Measurements from ENCODE around the gene KATNAL1.

The KATNAL1 gene

GRCh38 chr13:30256713-30257467 lies 50.5 kb downstream of the KATNAL1 start:
- no peak for DNase-seq (ENCODE audit: extremely low read depth, low read depth)
- no peak for TF ChIP-seq CTCF (IDR thresholded peaks at IDR 0.05; ENCODE audit: low read depth, low read length, missing control alignments)
- no peak overlapping the region for H3K4me3 ChIP-seq (replicated peaks; ENCODE audit: low read depth, low read length)

GRCh38 chr13:30255696-30256095 lies 51.7 kb downstream of the KATNAL1 start:
- TF ChIP-seq CTCF (IDR thresholded peaks at IDR 0.05; ENCODE audit: low read depth, low read length, missing control alignments) = no peak
- DNase-seq (ENCODE audit: extremely low read depth, low read depth) = no peak

GRCh38 chr13:30253830-30254229 lies 53.5 kb downstream of the KATNAL1 start:
- no peak overlapping the region for H3K4me3 ChIP-seq (replicated peaks; ENCODE audit: low read depth, low read length)
- TF ChIP-seq CTCF (IDR thresholded peaks at IDR 0.05; ENCODE audit: low read depth, low read length, missing control alignments) = no peak
- DNase-seq (ENCODE audit: extremely low read depth, low read depth) = no peak

More at GRCh38 chr13:30255696-30256095, 51.7 kb downstream of the KATNAL1 start:
- no peak overlapping the region for H3K4me3 ChIP-seq (replicated peaks; ENCODE audit: low read depth, low read length)

- DNase-seq (ENCODE audit: extremely low read depth, low read depth) = no peak
- TF ChIP-seq CTCF (IDR thresholded peaks at IDR 0.05; ENCODE audit: low read depth, low read length, missing control alignments) = no peak
- H3K4me3 ChIP-seq (replicated peaks; ENCODE audit: low read depth, low read length) = no peak overlapping the region
These were observed 59.9 kb downstream of the KATNAL1 start for GRCh38 chr13:30247406-30247805.

- H3K4me3 ChIP-seq (replicated peaks; ENCODE audit: low read depth, low read length) = no peak overlapping the region
- no peak for TF ChIP-seq CTCF (IDR thresholded peaks at IDR 0.05; ENCODE audit: low read depth, low read length, missing control alignments)
- DNase-seq (ENCODE audit: extremely low read depth, low read depth) = no peak
These were observed 65.8 kb downstream of the KATNAL1 start for GRCh38 chr13:30241532-30241931.

- TF ChIP-seq CTCF (IDR thresholded peaks at IDR 0.05; ENCODE audit: low read depth, low read length, missing control alignments) = no peak
- no peak for DNase-seq (ENCODE audit: extremely low read depth, low read depth)
- no peak overlapping the region for H3K4me3 ChIP-seq (replicated peaks; ENCODE audit: low read depth, low read length)
These were observed 66.7 kb downstream of the KATNAL1 start for GRCh38 chr13:30240608-30241007.

GRCh38 chr13:30235216-30235615 lies 72.1 kb downstream of the KATNAL1 start:
- no peak for TF ChIP-seq CTCF (IDR thresholded peaks at IDR 0.05; ENCODE audit: low read depth, low read length, missing control alignments)
- no peak for DNase-seq (ENCODE audit: extremely low read depth, low read depth)

More at GRCh38 chr13:30235216-30235615, 72.1 kb downstream of the KATNAL1 start:
- no peak overlapping the region for H3K4me3 ChIP-seq (replicated peaks; ENCODE audit: low read depth, low read length)

Measured in HFF-Myc (cell line).